Neural cell (in vitro differentiated cells): ENCODE measurements around the gene CDH16. TPM values are rescaled to one million over a fixed set of nuclear protein-coding genes. Genes with fewer than 3 reads are reported as not detected.
"Not testable (repeated sequence)": the region's sequence is repeated elsewhere in the genome, so short reads cannot be mapped to it uniquely, and the experiment has no call there.

Source experiments
- H2AFZ ChIP-seq: fragments of 200-600, 300-800 bp; sonication (generic), shearing (Covaris generic); 2 replicates; pipeline ENCODE4 v1.6.0; 2014; ENCODE audit warnings: low read depth, mild to moderate bottlenecking, antibody characterized with exemption, low read length, moderate library complexity
- H3F3A ChIP-seq: fragments of 200-600 bp; shearing (Covaris generic); 2 replicates; pipeline ENCODE4 v1.6.1; 2016; ENCODE audit warnings: mild to moderate bottlenecking, moderate library complexity, mixed read lengths, antibody characterized with exemption, low read length; ENCODE audit not compliant: insufficient read depth, poor library complexity, severe bottlenecking
- H3K27ac ChIP-seq: fragments of 200-600, 300-800 bp; sonication (generic), shearing (Covaris generic); 2 replicates; pipeline ENCODE4 v1.5.1; 2014; ENCODE audit warnings: mild to moderate bottlenecking, low read length, moderate library complexity
- H3K27me3 ChIP-seq: fragments of 300-800, 200-600 bp; sonication (generic), shearing (Covaris generic); 2 replicates; pipeline ENCODE4 v1.6.0; 2014; ENCODE audit warnings: mild to moderate bottlenecking, low read depth, low read length, moderate library complexity; ENCODE audit not compliant: insufficient read depth
- H3K36me3 ChIP-seq: fragments of 300-800, 200-600 bp; sonication (generic), shearing (Covaris generic); 2 replicates; pipeline ENCODE4 v1.5.1; 2014; ENCODE audit warnings: mild to moderate bottlenecking, antibody characterized with exemption, low read length, moderate library complexity; ENCODE audit not compliant: insufficient read depth
- H3K4me2 ChIP-seq: fragments of 300-800, 200-600 bp; sonication (generic), shearing (Covaris generic); 2 replicates; pipeline ENCODE4 v1.6.0; 2014; ENCODE audit warnings: mild to moderate bottlenecking, low read length
- H3K4me3 ChIP-seq: fragments of 300-800, 200-600 bp; sonication (generic), shearing (Covaris generic); 2 replicates; pipeline ENCODE4 v1.5.1; 2014; ENCODE audit warnings: mild to moderate bottlenecking, low read length, moderate library complexity
- H3K79me2 ChIP-seq: fragments of 200-600 bp; shearing (Covaris generic); replicated peaks from 2 replicates; pipeline ENCODE4 v1.6.0; 2014; ENCODE audit warnings: mild to moderate bottlenecking, low read length, moderate library complexity; ENCODE audit not compliant: insufficient read depth
- H3K9ac ChIP-seq: fragments of 300-800, 200-600 bp; sonication (generic), shearing (Covaris generic); 2 replicates; pipeline ENCODE4 v1.6.1; 2016; ENCODE audit warnings: mild to moderate bottlenecking, low read length, mixed read lengths
- H3K9me2 ChIP-seq: fragments of 200-600 bp; shearing (Covaris generic); 2 replicates; pipeline ENCODE4 v1.6.1; 2016; ENCODE audit warnings: mild to moderate bottlenecking, low read length, mixed read lengths; ENCODE audit not compliant: insufficient read depth
- H3K9me3 ChIP-seq: fragments of 200-600, 300-800 bp; sonication (generic), shearing (Covaris generic); 2 replicates; pipeline ENCODE4 v1.6.1; 2016; ENCODE audit warnings: mild to moderate bottlenecking, mixed run types, low read length, moderate library complexity, mixed read lengths
- H4K20me1 ChIP-seq: fragments of 200-600 bp; shearing (Covaris generic); 2 replicates; pipeline ENCODE4 v1.6.1; 2016; ENCODE audit warnings: mild to moderate bottlenecking, mixed run types; ENCODE audit not compliant: insufficient read depth
- EP300 ChIP-seq: fragments of 450-650 bp; conservative IDR thresholded peaks from 2 replicates; pipeline ENCODE4 v1.6.1; 2014; ENCODE audit warnings: antibody characterized with exemption, mild to moderate bottlenecking, moderate library complexity; ENCODE audit not compliant: poor library complexity, severe bottlenecking
- EZH2 ChIP-seq: fragments of 200-600, 300-800 bp; shearing (Covaris generic), sonication (generic); IDR thresholded peaks from 2 replicates; pipeline ENCODE4 v1.6.1; 2014; ENCODE audit warnings: antibody characterized with exemption, low read length, borderline replicate concordance, mild to moderate bottlenecking; ENCODE audit not compliant: insufficient read depth, poor library complexity, severe bottlenecking
- MXI1 ChIP-seq: fragments of 450-650 bp; conservative IDR thresholded peaks from 2 replicates; pipeline ENCODE4 v1.6.1; 2014; ENCODE audit warnings: antibody characterized with exemption, mild to moderate bottlenecking; ENCODE audit not compliant: poor library complexity, severe bottlenecking
- POLR2AphosphoS5 ChIP-seq: IDR thresholded peaks from 2 replicates; pipeline ENCODE4 v1.6.1; 2012
- RAD21 ChIP-seq: fragments of 450-650 bp; conservative IDR thresholded peaks from 2 replicates; pipeline ENCODE4 v1.6.1; 2014; ENCODE audit warnings: antibody characterized with exemption, mild to moderate bottlenecking, moderate library complexity
- SMC3 ChIP-seq: fragments of 450-650 bp; conservative IDR thresholded peaks from 2 replicates; pipeline ENCODE4 v1.6.1; 2014; ENCODE audit warnings: antibody characterized with exemption, mild to moderate bottlenecking, moderate library complexity; ENCODE audit not compliant: poor library complexity
- TAF1 ChIP-seq: IDR thresholded peaks from 2 replicates; pipeline ENCODE4 v1.6.1; 2012; ENCODE audit warnings: low read depth
- polyA plus RNA-seq: library from polyadenylated mRNA; depleted of rRNA; stranded (reverse); fragments of >200 nt; gene quantifications from 2 replicates; pipeline ENCODE4 v1.2.3, GENCODE V29; 2014
- TF ChIP-seq, protein P1 (sequence below): IDR thresholded peaks from 2 replicates; pipeline ENCODE4 v1.6.1; 2012; ENCODE audit warnings: borderline replicate concordance
- TF ChIP-seq, protein P2 (sequence below): fragments of 450-650 bp; IDR thresholded peaks from 2 replicates; pipeline ENCODE4 v1.5.1; 2014; ENCODE audit warnings: antibody characterized with exemption, mild to moderate bottlenecking, moderate library complexity; ENCODE audit not compliant: poor library complexity, severe bottlenecking

CDH16 gene
- polyA plus RNA-seq, 1 donor from 2014 or later: not detected

DNA sequence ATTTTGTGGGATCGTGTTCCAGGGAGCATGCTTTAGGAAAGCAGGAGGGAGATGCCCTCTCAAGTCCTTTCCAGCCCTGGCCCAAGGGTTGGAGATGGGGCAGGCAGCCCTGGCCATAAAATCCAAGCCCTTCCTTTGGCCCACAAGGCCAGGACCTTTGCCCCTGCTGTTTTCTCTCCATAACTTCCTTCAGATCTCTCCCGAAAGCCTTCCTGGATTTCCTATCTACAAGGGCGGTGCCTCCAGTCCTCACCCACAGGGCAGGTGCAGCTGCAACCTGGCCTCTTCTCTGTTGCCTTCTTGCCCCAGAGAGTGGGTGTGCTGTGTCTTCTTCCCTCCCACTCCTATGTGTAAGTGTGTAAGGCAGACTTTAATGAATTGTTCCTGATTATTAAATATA, 46.8 kb downstream of the CDH16 start:
- Histone ChIP-seq H3K27ac (no peak overlapping the region), H3K36me3 (no peaks in the 10 kb centered on the region), H3K4me2 (no peak overlapping the region), H3K9me2 (no peaks in the 10 kb centered on the region), H4K20me1 (no peaks in the 10 kb centered on the region), H3K79me2 (no peaks in the 10 kb centered on the region), H2AFZ (no peak overlapping the region), H3K4me3 (no peak overlapping the region), H3F3A (no peaks in the 10 kb centered on the region), H3K9me3 (no peaks in the 10 kb centered on the region), H3K27me3 (peaks cover 2% of the 10 kb centered on the region), H3K9ac (no peak overlapping the region)
- TF ChIP-seq TAF1 (no peak), EP300 (no peak), POLR2AphosphoS5 (no peak), MXI1 (no peak), SMC3 (no peak), RAD21 (no peak), EZH2 (no peak)
- TF ChIP-seq, protein P1, sequence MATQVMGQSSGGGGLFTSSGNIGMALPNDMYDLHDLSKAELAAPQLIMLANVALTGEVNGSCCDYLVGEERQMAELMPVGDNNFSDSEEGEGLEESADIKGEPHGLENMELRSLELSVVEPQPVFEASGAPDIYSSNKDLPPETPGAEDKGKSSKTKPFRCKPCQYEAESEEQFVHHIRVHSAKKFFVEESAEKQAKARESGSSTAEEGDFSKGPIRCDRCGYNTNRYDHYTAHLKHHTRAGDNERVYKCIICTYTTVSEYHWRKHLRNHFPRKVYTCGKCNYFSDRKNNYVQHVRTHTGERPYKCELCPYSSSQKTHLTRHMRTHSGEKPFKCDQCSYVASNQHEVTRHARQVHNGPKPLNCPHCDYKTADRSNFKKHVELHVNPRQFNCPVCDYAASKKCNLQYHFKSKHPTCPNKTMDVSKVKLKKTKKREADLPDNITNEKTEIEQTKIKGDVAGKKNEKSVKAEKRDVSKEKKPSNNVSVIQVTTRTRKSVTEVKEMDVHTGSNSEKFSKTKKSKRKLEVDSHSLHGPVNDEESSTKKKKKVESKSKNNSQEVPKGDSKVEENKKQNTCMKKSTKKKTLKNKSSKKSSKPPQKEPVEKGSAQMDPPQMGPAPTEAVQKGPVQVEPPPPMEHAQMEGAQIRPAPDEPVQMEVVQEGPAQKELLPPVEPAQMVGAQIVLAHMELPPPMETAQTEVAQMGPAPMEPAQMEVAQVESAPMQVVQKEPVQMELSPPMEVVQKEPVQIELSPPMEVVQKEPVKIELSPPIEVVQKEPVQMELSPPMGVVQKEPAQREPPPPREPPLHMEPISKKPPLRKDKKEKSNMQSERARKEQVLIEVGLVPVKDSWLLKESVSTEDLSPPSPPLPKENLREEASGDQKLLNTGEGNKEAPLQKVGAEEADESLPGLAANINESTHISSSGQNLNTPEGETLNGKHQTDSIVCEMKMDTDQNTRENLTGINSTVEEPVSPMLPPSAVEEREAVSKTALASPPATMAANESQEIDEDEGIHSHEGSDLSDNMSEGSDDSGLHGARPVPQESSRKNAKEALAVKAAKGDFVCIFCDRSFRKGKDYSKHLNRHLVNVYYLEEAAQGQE: no peak
- TF ChIP-seq, protein P2, sequence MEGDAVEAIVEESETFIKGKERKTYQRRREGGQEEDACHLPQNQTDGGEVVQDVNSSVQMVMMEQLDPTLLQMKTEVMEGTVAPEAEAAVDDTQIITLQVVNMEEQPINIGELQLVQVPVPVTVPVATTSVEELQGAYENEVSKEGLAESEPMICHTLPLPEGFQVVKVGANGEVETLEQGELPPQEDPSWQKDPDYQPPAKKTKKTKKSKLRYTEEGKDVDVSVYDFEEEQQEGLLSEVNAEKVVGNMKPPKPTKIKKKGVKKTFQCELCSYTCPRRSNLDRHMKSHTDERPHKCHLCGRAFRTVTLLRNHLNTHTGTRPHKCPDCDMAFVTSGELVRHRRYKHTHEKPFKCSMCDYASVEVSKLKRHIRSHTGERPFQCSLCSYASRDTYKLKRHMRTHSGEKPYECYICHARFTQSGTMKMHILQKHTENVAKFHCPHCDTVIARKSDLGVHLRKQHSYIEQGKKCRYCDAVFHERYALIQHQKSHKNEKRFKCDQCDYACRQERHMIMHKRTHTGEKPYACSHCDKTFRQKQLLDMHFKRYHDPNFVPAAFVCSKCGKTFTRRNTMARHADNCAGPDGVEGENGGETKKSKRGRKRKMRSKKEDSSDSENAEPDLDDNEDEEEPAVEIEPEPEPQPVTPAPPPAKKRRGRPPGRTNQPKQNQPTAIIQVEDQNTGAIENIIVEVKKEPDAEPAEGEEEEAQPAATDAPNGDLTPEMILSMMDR: no peak

DNA sequence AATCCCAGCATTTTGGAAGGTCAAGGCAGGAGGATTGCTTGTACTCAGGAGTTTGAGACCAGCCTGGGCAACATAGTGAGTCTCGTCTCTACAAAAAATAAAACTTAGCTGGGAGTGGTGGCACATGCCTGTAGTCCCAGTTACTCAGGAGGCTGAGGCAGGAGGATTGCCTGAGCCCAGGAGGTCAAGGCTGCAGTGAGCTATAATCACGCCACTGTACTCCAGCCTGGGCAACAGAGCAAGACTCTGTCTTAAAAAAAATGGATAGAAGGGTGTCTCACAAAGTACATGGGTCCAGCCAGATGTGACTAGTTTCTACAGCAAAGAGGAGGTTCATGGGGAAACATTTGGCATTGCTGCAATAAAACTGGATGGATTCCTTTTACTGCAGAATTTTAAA, 47.3 kb downstream of the CDH16 start:
- H3K9me3 ChIP-seq, H3K9me2 ChIP-seq, H3K36me3 ChIP-seq, H3K79me2 ChIP-seq, H3K9ac ChIP-seq, H3K27ac ChIP-seq, H3K4me2 ChIP-seq, H3F3A ChIP-seq, H3K27me3 ChIP-seq, H4K20me1 ChIP-seq, H2AFZ ChIP-seq, H3K4me3 ChIP-seq: not testable (repeated sequence)

DNA sequence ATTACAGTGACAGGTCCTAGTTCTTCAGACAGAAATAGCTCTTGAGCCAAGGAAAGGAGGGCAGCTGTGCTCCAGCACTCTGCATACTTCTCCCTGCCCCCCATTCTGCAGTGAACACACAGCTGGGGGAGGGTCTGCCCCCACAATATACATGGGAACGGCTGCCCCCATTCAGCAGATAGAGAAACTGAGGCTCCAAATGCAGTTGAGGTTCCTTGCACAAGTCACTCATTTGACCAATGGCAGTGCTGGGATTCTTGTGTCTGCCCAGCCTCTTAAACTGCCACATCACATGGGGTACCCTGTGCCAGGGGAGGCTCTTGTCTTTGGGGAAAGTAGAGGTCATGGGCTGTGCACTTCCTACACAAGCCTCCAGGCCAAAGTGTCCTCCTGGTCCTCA, 49.3 kb downstream of the CDH16 start:
- Histone ChIP-seq H3K9me3 (no peaks in the 10 kb centered on the region), H4K20me1 (no peaks in the 10 kb centered on the region), H2AFZ (no peak overlapping the region), H3F3A (no peaks in the 10 kb centered on the region), H3K79me2 (no peaks in the 10 kb centered on the region), H3K4me2 (no peak overlapping the region), H3K4me3 (no peak overlapping the region), H3K9ac (no peak overlapping the region), H3K27ac (no peak overlapping the region), H3K36me3 (no peaks in the 10 kb centered on the region), H3K9me2 (no peaks in the 10 kb centered on the region), H3K27me3 (peaks cover 2% of the 10 kb centered on the region)
- TF ChIP-seq MXI1 (no peak), POLR2AphosphoS5 (no peak)
- TF ChIP-seq, protein P2: no peak
